ENCODE data around the gene YJEFN3. TPM values are rescaled to one million over a fixed set of nuclear protein-coding genes. Genes with fewer than 3 reads are reported as not detected.

YJEFN3 gene
- polyA plus RNA-seq, 2 of the 4 experiments (the other 2 are of a cell fraction): 3.2 to 7.2 TPM

DNA sequence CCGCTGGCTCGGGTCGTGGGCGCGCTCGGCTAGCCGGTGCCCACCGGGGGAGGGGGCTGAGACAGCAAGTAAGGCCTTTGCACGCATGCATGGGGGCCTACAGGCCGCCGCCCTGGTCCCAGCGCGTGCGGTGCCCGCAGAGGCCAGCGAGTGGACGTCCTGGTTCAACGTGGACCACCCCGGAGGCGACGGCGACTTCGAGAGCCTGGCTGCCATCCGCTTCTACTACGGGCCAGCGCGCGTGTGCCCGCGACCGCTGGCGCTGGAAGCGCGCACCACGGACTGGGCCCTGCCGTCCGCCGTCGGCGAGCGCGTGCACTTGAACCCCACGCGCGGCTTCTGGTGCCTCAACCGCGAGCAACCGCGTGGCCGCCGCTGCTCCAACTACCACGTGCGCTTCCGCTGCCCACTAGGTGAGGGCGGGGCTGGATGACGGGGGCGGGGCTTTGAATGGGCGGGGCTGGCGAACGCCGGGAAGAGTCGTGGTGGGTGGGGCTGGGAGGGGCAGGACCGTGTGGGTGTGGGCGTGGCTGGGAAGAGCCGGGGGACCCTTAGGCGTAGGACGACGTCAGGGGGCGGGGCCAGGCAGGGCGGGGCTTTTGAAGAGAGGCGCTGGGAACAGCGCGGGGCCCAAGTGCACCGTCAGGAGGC lies 11.5 kb downstream of the YJEFN3 start (continued):
- TF ChIP-seq JUN (IDR thresholded peaks at IDR 0.05): no peak
- TF ChIP-seq, protein P1, sequence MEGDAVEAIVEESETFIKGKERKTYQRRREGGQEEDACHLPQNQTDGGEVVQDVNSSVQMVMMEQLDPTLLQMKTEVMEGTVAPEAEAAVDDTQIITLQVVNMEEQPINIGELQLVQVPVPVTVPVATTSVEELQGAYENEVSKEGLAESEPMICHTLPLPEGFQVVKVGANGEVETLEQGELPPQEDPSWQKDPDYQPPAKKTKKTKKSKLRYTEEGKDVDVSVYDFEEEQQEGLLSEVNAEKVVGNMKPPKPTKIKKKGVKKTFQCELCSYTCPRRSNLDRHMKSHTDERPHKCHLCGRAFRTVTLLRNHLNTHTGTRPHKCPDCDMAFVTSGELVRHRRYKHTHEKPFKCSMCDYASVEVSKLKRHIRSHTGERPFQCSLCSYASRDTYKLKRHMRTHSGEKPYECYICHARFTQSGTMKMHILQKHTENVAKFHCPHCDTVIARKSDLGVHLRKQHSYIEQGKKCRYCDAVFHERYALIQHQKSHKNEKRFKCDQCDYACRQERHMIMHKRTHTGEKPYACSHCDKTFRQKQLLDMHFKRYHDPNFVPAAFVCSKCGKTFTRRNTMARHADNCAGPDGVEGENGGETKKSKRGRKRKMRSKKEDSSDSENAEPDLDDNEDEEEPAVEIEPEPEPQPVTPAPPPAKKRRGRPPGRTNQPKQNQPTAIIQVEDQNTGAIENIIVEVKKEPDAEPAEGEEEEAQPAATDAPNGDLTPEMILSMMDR (IDR thresholded peaks at IDR 0.05): no peak
- TF ChIP-seq ZC3H11A (IDR thresholded peaks at IDR 0.05): no peak

DNA sequence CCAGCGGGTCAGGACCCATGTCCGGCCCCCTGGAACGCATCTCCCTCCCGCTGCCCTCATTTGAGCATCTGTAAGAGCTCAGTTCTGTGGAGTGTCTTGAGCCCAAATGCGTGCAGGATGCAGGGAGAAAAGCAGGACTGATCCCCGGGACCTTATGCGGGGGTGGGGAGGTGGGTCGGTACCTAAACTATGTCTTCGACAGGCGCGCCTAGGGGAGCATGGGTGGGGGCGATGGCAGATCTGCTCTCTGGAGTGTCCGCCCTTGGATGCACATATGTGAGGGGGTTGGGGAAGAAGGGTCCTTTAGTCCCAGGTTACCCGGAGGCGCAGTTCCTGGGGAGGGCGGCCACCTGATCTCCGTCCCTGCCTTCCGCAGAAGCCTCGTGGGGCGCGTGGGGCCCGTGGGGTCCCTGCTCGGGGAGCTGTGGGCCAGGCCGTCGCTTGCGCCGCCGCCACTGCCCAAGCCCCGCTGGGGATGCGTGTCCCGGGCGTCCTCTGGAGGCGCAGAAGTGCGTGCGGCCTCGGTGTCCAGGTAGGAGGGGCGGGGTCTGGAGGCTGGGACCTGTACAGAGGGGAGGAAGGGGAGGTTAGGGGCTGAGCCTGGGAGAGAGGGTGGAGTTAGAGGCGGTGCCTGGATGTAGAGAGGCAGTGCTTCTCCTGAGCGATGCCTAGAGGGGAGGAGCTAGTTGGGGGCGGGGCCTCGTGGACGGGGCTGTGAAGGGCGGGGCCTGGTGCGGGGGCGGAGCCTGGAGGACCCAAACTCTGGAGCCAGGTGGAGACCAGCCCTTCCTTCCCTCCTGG lies 12.2 kb downstream of the YJEFN3 start:
- DNase-seq (ENCODE audit: low read depth in 1 of 2, low spot score in 1 of 2): peak in 1 of 2 experiments; percentile 45
- CTCF ChIA-PET: interaction anchor here (0.6 kb wide), 1 partner anchor 8 kb away, joined by 5 read pairs; no protein-coding TSS in a partner anchor

DNA sequence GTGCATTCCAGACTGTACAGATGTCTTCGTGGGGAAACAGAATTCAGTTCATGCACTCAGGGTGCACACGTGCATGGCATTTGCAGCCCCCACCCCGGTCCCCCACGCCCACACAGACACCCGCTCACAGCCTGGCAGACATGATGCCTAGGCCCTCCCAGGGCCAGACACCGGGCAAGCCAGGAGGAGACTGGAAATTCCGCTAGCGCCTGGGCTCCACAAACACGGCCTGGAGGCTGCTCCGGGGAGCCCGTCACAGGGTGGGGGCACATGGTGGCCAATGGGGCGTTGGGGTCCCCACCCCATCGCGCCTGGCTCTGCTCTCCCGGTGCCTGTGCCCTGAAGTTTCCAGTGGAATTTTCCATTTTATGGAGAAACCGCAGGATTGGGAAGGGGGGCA lies 12.9 kb downstream of the YJEFN3 start:
- Histone ChIP-seq H3K4me1 (no peaks in the 10 kb centered on the region), H3K9me3 (no peaks in the 10 kb centered on the region), H3K4me3 (no peak overlapping the region), H3K27ac (no peak overlapping the region), H3K4me2 (no peak overlapping the region)
- no peak for FAIRE-seq
- POLR2A ChIA-PET: no interaction called here
- no peak for DNase-seq (ENCODE audit: low read depth in 1 of 2, low spot score in 1 of 2)
- CTCF ChIA-PET: interaction anchor here (0.6 kb wide), 1 partner anchor 9 kb away, joined by 5 read pairs; no protein-coding TSS in a partner anchor
- no peak for ATAC-seq
- WGBS (ENCODE audit: missing lambda C conversion rate): 75% methylated on average over 9 of the region's 16 CpGs
- no peak for TF ChIP-seq RNF2 (IDR thresholded peaks at IDR 0.05; ENCODE audit: borderline replicate concordance, low read depth)
- TF ChIP-seq CHD4 (IDR thresholded peaks at IDR 0.05; ENCODE audit: borderline replicate concordance): no peak
- TF ChIP-seq EP300 (IDR thresholded peaks at IDR 0.05): no peak
- TF ChIP-seq CBX8 (IDR thresholded peaks at IDR 0.05): no peak
- TF ChIP-seq, protein P2, sequence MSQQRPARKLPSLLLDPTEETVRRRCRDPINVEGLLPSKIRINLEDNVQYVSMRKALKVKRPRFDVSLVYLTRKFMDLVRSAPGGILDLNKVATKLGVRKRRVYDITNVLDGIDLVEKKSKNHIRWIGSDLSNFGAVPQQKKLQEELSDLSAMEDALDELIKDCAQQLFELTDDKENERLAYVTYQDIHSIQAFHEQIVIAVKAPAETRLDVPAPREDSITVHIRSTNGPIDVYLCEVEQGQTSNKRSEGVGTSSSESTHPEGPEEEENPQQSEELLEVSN (IDR thresholded peaks at IDR 0.05; ENCODE audit: borderline replicate concordance, low read depth): no peak
- no peak for TF ChIP-seq POLR2AphosphoS2 (conservative IDR thresholded peaks at IDR 0.05; ENCODE audit: low read length)
- no peak for TF ChIP-seq EHMT2 (IDR thresholded peaks at IDR 0.05; ENCODE audit: low read depth)
- no peak for TF ChIP-seq HOXB13 (CRISPR knock-in tag; IDR thresholded peaks at IDR 0.05; ENCODE audit: low read depth)
- no peak for TF ChIP-seq SMC3 (IDR thresholded peaks at IDR 0.05)
- TF ChIP-seq POLR2A (IDR thresholded peaks at IDR 0.05; ENCODE audit: low read length): no peak
- TF ChIP-seq, protein P3, sequence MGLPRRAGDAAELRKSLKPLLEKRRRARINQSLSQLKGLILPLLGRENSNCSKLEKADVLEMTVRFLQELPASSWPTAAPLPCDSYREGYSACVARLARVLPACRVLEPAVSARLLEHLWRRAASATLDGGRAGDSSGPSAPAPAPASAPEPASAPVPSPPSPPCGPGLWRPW (IDR thresholded peaks at IDR 0.05): no peak
- TF ChIP-seq, protein P4, sequence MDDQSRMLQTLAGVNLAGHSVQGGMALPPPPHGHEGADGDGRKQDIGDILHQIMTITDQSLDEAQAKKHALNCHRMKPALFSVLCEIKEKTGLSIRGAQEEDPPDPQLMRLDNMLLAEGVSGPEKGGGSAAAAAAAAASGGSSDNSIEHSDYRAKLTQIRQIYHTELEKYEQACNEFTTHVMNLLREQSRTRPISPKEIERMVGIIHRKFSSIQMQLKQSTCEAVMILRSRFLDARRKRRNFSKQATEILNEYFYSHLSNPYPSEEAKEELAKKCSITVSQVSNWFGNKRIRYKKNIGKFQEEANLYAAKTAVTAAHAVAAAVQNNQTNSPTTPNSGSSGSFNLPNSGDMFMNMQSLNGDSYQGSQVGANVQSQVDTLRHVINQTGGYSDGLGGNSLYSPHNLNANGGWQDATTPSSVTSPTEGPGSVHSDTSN (IDR thresholded peaks at IDR 0.05): no peak
- no peak for TF ChIP-seq HEYL (CRISPR knock-in tag; IDR thresholded peaks at IDR 0.05)
- TF ChIP-seq JUN (IDR thresholded peaks at IDR 0.05): no peak
- TF ChIP-seq NFE2L2 (conservative IDR thresholded peaks at IDR 0.05; ENCODE audit: low read length): no peak
- TF ChIP-seq FOSB (CRISPR knock-in tag; IDR thresholded peaks at IDR 0.05): no peak

More for the DNA sequence above, 12.2 kb downstream of the YJEFN3 start:
- H3K4me2 ChIP-seq: peak overlapping the region; percentile 14; the same call in 1 of the 3 replicates
- FAIRE-seq (no peak), ATAC-seq (peak; percentile 53 to 79; a peak in 5 of 6 replicates)
- no peak overlapping the region for H3K27ac ChIP-seq
- H3K9me3 ChIP-seq: no peaks in the 10 kb centered on the region
- 47% methylated on average over 21 of the region's 45 CpGs for WGBS (ENCODE audit: missing lambda C conversion rate)
- H3K4me3 ChIP-seq: no peak overlapping the region
- H3K4me1 ChIP-seq: no peaks in the 10 kb centered on the region
- POLR2A ChIA-PET: no interaction called here
- TF ChIP-seq KDM1A (IDR thresholded peaks at IDR 0.05; ENCODE audit: low read depth) (no peak), FOSL2 (IDR thresholded peaks at IDR 0.05) (no peak), FOSL2 (CRISPR knock-in tag; IDR thresholded peaks at IDR 0.05) (no peak), JUN (IDR thresholded peaks at IDR 0.05) (no peak), MAFK (IDR thresholded peaks at IDR 0.05; ENCODE audit: partially characterized antibody) (no peak), ZNF302 (CRISPR knock-in tag; IDR thresholded peaks at IDR 0.05) (no peak), SMC3 (IDR thresholded peaks at IDR 0.05) (no peak), ESRRA (IDR thresholded peaks at IDR 0.05; ENCODE audit: borderline replicate concordance, low read length) (no peak), CBX2 (IDR thresholded peaks at IDR 0.05; ENCODE audit: borderline replicate concordance, low read depth) (no peak), EHMT2 (IDR thresholded peaks at IDR 0.05; ENCODE audit: low read depth) (no peak), HOXB5 (CRISPR knock-in tag; IDR thresholded peaks at IDR 0.05) (no peak), GATA3 (IDR thresholded peaks at IDR 0.05; ENCODE audit: borderline replicate concordance) (no peak), EP300 (IDR thresholded peaks at IDR 0.05) (no peak)
- TF ChIP-seq, protein P5, sequence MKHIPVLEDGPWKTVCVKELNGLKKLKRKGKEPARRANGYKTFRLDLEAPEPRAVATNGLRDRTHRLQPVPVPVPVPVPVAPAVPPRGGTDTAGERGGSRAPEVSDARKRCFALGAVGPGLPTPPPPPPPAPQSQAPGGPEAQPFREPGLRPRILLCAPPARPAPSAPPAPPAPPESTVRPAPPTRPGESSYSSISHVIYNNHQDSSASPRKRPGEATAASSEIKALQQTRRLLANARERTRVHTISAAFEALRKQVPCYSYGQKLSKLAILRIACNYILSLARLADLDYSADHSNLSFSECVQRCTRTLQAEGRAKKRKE (CRISPR knock-in tag; IDR thresholded peaks at IDR 0.05; ENCODE audit: low read depth): no peak

All from A549 (cell line).